NCI-H1930 (cell line): ENCODE results near the gene MAPK8IP1.

ENCODE experiments used
- DNase-seq, 2 experiments: peaks; one replicate each; lab custom pipeline; 2025; lab: John Stamatoyannopoulos, UW

MAPK8IP1 gene

GRCh38 chr11:45860348-45860747 is 25.1 kb upstream of the MAPK8IP1 start:
- DNase-seq: no peak

DNA sequence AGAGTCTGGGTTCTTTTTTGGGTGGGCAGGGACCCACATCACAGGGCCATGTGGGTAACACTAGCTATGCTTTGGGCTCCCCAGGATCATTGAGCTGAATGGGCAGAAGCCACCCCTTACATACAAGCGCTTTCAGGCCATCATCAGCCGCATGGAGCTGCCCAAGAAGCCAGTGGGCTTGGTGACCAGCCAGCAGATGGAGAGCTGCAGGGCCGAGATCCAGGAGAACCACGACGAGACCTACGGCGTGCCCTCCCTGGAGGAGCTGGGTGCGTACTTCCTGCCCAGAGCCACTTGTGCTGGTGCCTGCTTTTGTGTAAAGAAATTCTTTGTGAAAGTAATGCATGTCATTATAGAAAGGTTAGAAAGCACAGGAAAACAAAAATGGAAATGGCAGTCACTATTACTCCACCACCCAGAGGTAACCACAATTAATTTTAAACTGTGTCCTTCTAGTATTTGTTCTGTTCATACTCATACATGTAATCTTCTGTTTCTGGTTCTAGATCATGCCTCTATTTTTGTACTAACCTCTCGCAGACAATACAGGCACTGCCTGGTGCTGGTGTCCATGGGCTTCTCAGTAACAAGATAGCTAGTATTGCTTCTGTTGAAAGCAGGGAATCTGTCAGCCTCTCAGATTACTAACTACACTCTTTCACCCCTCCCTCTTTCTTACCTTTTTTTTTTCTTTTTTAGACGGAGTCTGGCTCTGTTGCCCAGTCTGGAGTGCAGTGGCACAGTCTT is 24.5 kb upstream of the MAPK8IP1 start:
- DNase-seq: no peak

DNA sequence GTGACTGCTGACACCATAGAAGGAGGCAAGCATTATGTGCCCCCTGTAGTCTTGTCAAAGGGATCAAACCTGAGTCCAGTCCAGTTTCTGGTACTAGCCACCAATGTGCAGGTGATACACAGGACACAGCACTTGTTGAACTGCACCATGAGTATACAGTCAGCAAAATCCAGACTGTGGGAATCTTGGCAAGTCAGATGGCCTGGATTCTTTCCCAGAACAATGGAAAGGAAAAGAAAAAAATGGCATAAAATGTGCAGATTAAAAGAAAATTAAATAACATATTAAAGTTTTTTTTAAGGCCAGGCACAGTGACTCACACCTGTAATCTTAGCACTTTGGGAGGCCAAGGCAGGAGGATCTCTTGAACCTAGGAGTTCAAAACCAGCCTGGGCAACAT is 21.4 kb upstream of the MAPK8IP1 start:
- DNase-seq: no peak

- no peak for DNase-seq
Observed at GRCh38 chr11:45869551-45869950, 15.9 kb upstream of the MAPK8IP1 start.

DNA sequence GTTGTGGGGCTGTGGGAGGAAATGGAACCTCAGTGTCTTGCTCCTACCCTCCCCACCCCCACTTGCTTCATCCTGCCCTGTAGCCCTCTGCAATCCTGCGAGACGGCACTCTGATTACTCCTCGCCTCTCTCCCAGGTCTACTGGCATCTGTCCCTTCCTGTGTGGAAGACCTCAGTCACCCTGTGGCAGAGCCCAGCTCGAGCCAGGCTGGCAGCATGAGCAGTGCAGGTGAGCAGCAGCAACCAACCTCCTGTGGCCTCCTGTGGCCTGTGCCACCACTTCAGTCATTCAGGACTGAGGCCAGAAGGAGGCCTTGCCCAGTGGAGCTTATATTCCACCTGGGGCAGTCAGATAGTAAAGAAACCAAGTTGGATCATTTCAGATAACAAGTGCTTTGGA is 14.7 kb upstream of the MAPK8IP1 start:
- no peak for DNase-seq

DNA sequence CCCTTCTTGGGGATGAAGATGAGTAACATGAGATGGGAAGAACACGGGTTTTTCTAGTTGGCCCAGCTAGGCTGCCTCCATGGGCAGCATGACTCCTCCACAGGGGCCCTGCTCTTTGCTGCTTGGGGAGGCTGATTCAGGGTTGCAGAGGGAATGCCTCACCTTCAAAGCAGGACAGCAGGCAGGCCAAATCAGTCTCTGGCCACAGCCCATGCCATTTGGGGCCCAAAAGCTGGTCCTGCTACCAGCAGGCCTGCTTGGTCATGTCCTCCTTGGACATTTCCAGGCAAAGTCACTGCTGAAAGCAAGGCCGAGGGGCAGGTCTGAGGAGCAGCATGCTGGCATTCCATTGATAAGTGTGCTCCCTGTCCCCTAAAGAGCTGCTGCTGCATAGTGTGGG is 13.8 kb upstream of the MAPK8IP1 start:
- no peak for DNase-seq

- DNase-seq: peak; percentile 44 to 68
Observed at GRCh38 chr11:45872651-45873356, 12.6 kb upstream of the MAPK8IP1 start.

GRCh38 chr11:45876401-45876800 is 9.1 kb upstream of the MAPK8IP1 start:
- DNase-seq: no peak

DNA sequence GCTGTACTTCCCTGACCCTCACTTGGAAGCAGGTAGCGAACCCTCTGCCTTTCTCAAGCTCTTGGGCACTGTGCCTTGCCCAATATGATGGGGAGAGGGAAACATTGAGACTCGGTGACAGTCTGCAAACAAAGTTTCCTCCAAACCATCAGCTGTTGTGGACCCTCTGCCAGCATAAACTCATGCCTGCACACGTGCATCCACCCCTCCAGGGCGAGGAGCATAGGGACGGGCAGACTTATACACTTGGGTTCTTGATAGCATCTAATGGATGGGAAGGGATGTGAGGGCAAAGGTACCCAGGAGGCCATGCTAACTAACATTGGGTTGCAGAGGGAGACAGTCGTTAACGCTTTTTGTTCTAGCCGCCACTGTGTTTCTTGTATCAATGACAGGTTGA is 8.2 kb upstream of the MAPK8IP1 start:
- DNase-seq: no peak

GRCh38 chr11:45877845-45878244 is 7.6 kb upstream of the MAPK8IP1 start:
- no peak for DNase-seq

DNA sequence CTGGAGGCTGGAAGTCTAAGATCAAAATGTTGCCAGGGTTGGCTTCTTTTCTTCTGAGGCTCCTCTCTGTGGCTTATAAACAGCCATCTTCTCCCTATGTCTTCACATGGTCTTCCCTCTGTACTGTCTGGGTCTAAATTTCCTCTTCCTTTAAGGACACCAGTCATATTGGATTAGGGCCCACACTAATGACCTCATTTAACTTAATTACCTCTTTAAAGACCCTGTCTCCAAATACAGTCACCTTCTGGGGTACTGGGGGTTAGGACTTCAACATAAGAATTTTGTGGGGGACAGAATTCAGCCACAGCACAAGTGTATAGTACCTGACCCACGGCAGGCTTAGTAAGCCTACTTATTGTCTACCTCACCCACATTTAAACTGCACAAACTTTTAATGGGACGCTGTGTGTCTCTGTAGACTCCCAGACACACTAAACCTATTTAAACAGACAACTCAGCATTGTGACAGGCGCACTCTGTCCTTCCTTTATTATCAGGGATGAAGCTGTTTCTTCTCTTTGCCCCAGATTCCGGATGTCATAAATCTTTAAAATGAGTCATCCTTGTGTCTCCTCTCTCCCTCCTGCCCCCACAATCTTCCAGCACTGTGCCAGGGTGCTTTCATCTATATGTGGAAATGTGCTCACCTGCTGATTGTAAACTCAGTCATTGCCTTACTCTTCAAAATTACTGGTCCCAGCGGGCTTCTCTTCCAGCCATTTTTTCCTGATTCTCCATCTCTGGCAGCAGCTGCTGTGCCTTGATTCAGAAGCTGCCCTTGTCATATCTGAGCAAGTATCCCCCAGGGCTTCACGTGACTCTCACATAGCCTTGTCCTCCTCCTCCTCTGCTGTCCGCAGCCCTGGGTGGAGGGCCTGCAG is 5.4 kb upstream of the MAPK8IP1 start:
- no peak for DNase-seq

- DNase-seq: no peak
Observed at GRCh38 chr11:45880772-45881570, 4.5 kb upstream of the MAPK8IP1 start.

DNA sequence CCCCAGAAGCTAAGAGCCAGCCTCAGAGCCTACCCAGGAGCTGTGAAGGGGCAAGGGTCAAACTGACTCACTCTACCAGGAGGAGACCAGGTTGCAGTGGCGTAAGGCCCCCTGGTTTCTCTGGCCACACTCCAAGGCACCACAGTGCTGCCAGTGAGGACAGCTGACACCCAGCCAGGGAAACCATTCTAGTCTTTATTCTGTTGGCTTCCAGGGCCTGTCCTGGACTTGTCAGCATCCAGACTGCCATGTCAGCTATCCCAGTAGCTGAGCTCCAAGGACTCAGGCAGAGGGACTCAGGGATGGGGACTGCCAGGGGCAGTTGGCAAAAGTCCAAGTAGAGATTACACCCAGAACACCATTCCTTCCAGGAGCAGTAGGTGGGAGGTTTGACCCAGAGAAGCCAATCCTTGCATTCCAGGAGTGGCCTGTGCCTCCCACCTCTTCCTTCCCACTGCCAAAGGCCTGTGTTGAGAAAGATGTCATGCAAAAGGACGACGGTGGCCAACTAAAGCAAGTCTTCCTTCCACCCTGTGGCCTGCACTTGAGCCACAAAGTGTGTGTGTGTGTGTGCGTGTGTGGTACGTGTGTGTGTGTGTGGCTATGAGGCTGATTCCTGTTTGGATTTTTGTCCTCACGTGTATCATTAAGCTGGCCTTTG is 3.6 kb upstream of the MAPK8IP1 start:
- DNase-seq: no peak

GRCh38 chr11:45884596-45885185 is 760 bp upstream of the MAPK8IP1 start:
- no peak for DNase-seq

- DNase-seq: no peak
Observed at GRCh38 chr11:45885921-45886721, 670 bp downstream of the MAPK8IP1 start.

DNA sequence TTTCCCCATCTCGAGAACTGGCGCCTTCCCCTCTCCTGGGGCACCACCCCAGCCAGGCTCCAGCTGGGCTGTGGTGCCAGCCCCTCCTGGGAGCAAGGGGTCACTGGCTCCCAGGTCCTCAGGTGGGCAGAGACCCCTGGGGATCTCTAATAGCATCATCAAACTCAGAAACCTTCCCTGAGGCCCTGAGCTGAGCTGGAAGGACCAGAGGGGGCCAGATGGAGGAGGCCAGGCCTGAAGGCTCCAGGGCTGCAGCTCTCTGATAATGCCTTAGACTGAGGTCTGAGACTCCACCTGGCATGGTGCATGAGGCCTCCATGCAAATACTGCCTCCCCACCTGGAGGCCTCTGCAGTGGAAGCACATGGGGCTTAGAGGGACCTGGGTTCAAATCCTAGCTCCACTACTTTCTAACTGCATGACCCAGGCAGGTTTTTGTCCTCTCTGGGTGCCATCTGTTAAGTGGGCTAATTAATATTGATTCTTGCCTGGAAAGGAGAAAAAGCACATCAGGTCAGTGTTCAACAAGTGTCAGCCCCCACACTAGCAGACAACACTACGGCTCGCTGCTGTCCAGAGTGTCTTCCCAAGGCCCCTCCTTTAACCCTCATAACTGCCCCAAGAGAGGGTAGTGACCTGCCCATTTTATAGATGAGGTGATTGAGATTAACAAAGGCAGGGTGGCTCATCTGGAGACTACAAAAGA is 1.5 kb downstream of the MAPK8IP1 start:
- DNase-seq: no peak

- no peak for DNase-seq
Observed at GRCh38 chr11:45887587-45887986, 2.1 kb downstream of the MAPK8IP1 start.

DNA sequence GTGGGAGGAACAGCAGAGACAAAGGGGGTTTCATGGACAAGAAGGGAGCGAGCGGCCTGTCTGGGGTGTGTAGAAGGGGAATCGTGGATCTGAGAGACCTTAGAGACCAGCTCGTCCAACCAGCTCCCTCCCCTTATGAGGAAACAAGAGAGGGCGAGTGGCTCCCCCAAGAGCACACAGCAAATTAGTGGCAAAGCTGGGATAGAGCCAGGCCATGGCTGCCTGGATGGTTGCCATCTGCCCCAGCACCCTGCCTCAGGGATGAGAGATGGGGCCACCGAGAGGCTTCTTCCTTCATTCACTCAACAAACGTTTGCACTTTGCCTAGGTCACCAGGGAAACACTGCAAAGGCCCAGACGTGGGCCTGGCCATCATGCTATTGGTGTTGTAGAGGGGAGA is 4.1 kb downstream of the MAPK8IP1 start:
- no peak for DNase-seq

- no peak for DNase-seq
Observed at GRCh38 chr11:45889966-45890365, 4.5 kb downstream of the MAPK8IP1 start.
